Measurements from ENCODE around the gene ZNRF3.
"Not testable (repeated sequence)": the region's sequence is repeated elsewhere in the genome, so short reads cannot be mapped to it uniquely, and the experiment has no call there.

The ZNRF3 gene

GRCh38 chr22:28939394-28939793, 56.0 kb downstream of the ZNRF3 start:
- Histone ChIP-seq H3K9ac (ENCODE audit: low read depth in 1 of 2, low read length in 2 of 2) (no peak overlapping the region), H3K9me3 (ENCODE audit: control insufficient read depth in 1 of 2, low read length in 2 of 2) (no peaks in the 10 kb centered on the region), H3K27me3 (ENCODE audit: control insufficient read depth in 1 of 2, insufficient read depth in 2 of 2, low read length in 2 of 2) (no peaks in the 10 kb centered on the region), H3K27ac (ENCODE audit: low read depth, low read length) (no peak overlapping the region), H3K4me3 (ENCODE audit: low read depth in 1 of 2, low read length in 2 of 2) (no peak overlapping the region), H3K4me1 (ENCODE audit: control insufficient read depth in 1 of 2, insufficient read depth in 2 of 2, low read length in 2 of 2) (peaks cover 26 to 38% of the 10 kb centered on the region in 2 donors), H3K36me3 (ENCODE audit: control insufficient read depth in 1 of 2, insufficient read depth in 2 of 2, low read length in 2 of 2) (no peaks in the 10 kb centered on the region)

GRCh38 chr22:28939932-28940331, 56.6 kb downstream of the ZNRF3 start:
- Histone ChIP-seq H3K9me3 (ENCODE audit: control insufficient read depth in 1 of 2, low read length in 2 of 2) (no peaks in the 10 kb centered on the region), H3K4me1 (ENCODE audit: control insufficient read depth in 1 of 2, insufficient read depth in 2 of 2, low read length in 2 of 2) (peaks cover 26 to 38% of the 10 kb centered on the region in 2 donors), H3K27me3 (ENCODE audit: control insufficient read depth in 1 of 2, insufficient read depth in 2 of 2, low read length in 2 of 2) (no peaks in the 10 kb centered on the region), H3K27ac (ENCODE audit: low read depth, low read length) (no peak overlapping the region), H3K4me3 (ENCODE audit: low read depth in 1 of 2, low read length in 2 of 2) (no peak overlapping the region), H3K36me3 (ENCODE audit: control insufficient read depth in 1 of 2, insufficient read depth in 2 of 2, low read length in 2 of 2) (no peaks in the 10 kb centered on the region), H3K9ac (ENCODE audit: low read depth in 1 of 2, low read length in 2 of 2) (no peak overlapping the region)

GRCh38 chr22:28940441-28940840, 57.1 kb downstream of the ZNRF3 start:
- Histone ChIP-seq H3K27me3 (ENCODE audit: control insufficient read depth in 1 of 2, insufficient read depth in 2 of 2, low read length in 2 of 2) (no peaks in the 10 kb centered on the region), H3K9me3 (ENCODE audit: control insufficient read depth in 1 of 2, low read length in 2 of 2) (no peaks in the 10 kb centered on the region), H3K4me1 (ENCODE audit: control insufficient read depth in 1 of 2, insufficient read depth in 2 of 2, low read length in 2 of 2) (peaks cover 22 to 38% of the 10 kb centered on the region in 2 donors), H3K9ac (ENCODE audit: low read depth in 1 of 2, low read length in 2 of 2) (no peak overlapping the region), H3K36me3 (ENCODE audit: control insufficient read depth in 1 of 2, insufficient read depth in 2 of 2, low read length in 2 of 2) (no peaks in the 10 kb centered on the region), H3K27ac (ENCODE audit: low read depth, low read length) (no peak overlapping the region), H3K4me3 (ENCODE audit: low read depth in 1 of 2, low read length in 2 of 2) (no peak overlapping the region)

- H3K27ac ChIP-seq (ENCODE audit: low read depth, low read length): no peak overlapping the region
- H3K4me3 ChIP-seq (ENCODE audit: low read depth in 1 of 2, low read length in 2 of 2): no peak overlapping the region
- peaks cover 22 to 38% of the 10 kb centered on the region in 2 donors for H3K4me1 ChIP-seq (ENCODE audit: control insufficient read depth in 1 of 2, insufficient read depth in 2 of 2, low read length in 2 of 2)
Measured at GRCh38 chr22:28942333-28942732, 59.0 kb downstream of the ZNRF3 start.

GRCh38 chr22:28942801-28943500, 59.6 kb downstream of the ZNRF3 start:
- no peaks in the 10 kb centered on the region for H3K27me3 ChIP-seq (ENCODE audit: control insufficient read depth in 1 of 2, insufficient read depth in 2 of 2, low read length in 2 of 2)
- peaks cover 22 to 38% of the 10 kb centered on the region in 2 donors for H3K4me1 ChIP-seq (ENCODE audit: control insufficient read depth in 1 of 2, insufficient read depth in 2 of 2, low read length in 2 of 2)
- peaks cover 11 to 13% of the 10 kb centered on the region in 2 donors for H3K9me3 ChIP-seq (ENCODE audit: control insufficient read depth in 1 of 2, low read length in 2 of 2)
- no peak overlapping the region for H3K4me3 ChIP-seq (ENCODE audit: low read depth in 1 of 2, low read length in 2 of 2)
- H3K27ac ChIP-seq (ENCODE audit: low read depth, low read length): no peak overlapping the region
- H3K9ac ChIP-seq (ENCODE audit: low read depth in 1 of 2, low read length in 2 of 2): no peak overlapping the region
- no peaks in the 10 kb centered on the region for H3K36me3 ChIP-seq (ENCODE audit: control insufficient read depth in 1 of 2, insufficient read depth in 2 of 2, low read length in 2 of 2)

More at GRCh38 chr22:28942333-28942732, 59.0 kb downstream of the ZNRF3 start:
- H3K9me3 ChIP-seq (ENCODE audit: control insufficient read depth in 1 of 2, low read length in 2 of 2): peaks cover 9 to 10% of the 10 kb centered on the region in 2 donors
- no peaks in the 10 kb centered on the region for H3K36me3 ChIP-seq (ENCODE audit: control insufficient read depth in 1 of 2, insufficient read depth in 2 of 2, low read length in 2 of 2)
- no peaks in the 10 kb centered on the region for H3K27me3 ChIP-seq (ENCODE audit: control insufficient read depth in 1 of 2, insufficient read depth in 2 of 2, low read length in 2 of 2)
- no peak overlapping the region for H3K9ac ChIP-seq (ENCODE audit: low read depth in 1 of 2, low read length in 2 of 2)

- H3K27me3 ChIP-seq (ENCODE audit: control insufficient read depth in 1 of 2, insufficient read depth in 2 of 2, low read length in 2 of 2): no peaks in the 10 kb centered on the region
- H3K4me1 ChIP-seq (ENCODE audit: control insufficient read depth in 1 of 2, insufficient read depth in 2 of 2, low read length in 2 of 2): peaks cover 23 to 35% of the 10 kb centered on the region in 2 donors
- H3K9ac ChIP-seq (ENCODE audit: low read depth in 1 of 2, low read length in 2 of 2): no peak overlapping the region
- no peak overlapping the region for H3K27ac ChIP-seq (ENCODE audit: low read depth, low read length)
- H3K4me3 ChIP-seq (ENCODE audit: low read depth in 1 of 2, low read length in 2 of 2): no peak overlapping the region
- H3K9me3 ChIP-seq (ENCODE audit: control insufficient read depth in 1 of 2, low read length in 2 of 2): peaks cover 11 to 13% of the 10 kb centered on the region in 2 donors
- no peaks in the 10 kb centered on the region for H3K36me3 ChIP-seq (ENCODE audit: control insufficient read depth in 1 of 2, insufficient read depth in 2 of 2, low read length in 2 of 2)
Measured at GRCh38 chr22:28943501-28943879, 60.1 kb downstream of the ZNRF3 start.

GRCh38 chr22:28947125-28947524, 63.8 kb downstream of the ZNRF3 start:
- peaks cover 11 to 13% of the 10 kb centered on the region in 2 donors for H3K9me3 ChIP-seq (ENCODE audit: control insufficient read depth in 1 of 2, low read length in 2 of 2)
- H3K27ac ChIP-seq (ENCODE audit: low read depth, low read length): no peak overlapping the region
- no peak overlapping the region for H3K9ac ChIP-seq (ENCODE audit: low read depth in 1 of 2, low read length in 2 of 2)
- H3K27me3 ChIP-seq (ENCODE audit: control insufficient read depth in 1 of 2, insufficient read depth in 2 of 2, low read length in 2 of 2): no peaks in the 10 kb centered on the region
- H3K4me1 ChIP-seq (ENCODE audit: control insufficient read depth in 1 of 2, insufficient read depth in 2 of 2, low read length in 2 of 2): peaks cover 19 to 41% of the 10 kb centered on the region in 2 donors
- no peak overlapping the region for H3K4me3 ChIP-seq (ENCODE audit: low read depth in 1 of 2, low read length in 2 of 2)
- no peaks in the 10 kb centered on the region for H3K36me3 ChIP-seq (ENCODE audit: control insufficient read depth in 1 of 2, insufficient read depth in 2 of 2, low read length in 2 of 2)

- Histone ChIP-seq H3K27me3 (ENCODE audit: control insufficient read depth in 1 of 2, insufficient read depth in 2 of 2, low read length in 2 of 2) (no peaks in the 10 kb centered on the region), H3K36me3 (ENCODE audit: control insufficient read depth in 1 of 2, insufficient read depth in 2 of 2, low read length in 2 of 2) (no peaks in the 10 kb centered on the region), H3K9ac (ENCODE audit: low read depth in 1 of 2, low read length in 2 of 2) (no peak overlapping the region), H3K4me1 (ENCODE audit: control insufficient read depth in 1 of 2, insufficient read depth in 2 of 2, low read length in 2 of 2) (peaks cover 12 to 38% of the 10 kb centered on the region in 2 donors), H3K9me3 (ENCODE audit: control insufficient read depth in 1 of 2, low read length in 2 of 2) (peaks cover 11 to 13% of the 10 kb centered on the region in 2 donors), H3K27ac (ENCODE audit: low read depth, low read length) (peak overlapping the region; percentile 5), H3K4me3 (ENCODE audit: low read depth in 1 of 2, low read length in 2 of 2) (peak overlapping the region in 1 of 2 donors; percentile 5)
Measured at GRCh38 chr22:28948424-28948823, 65.1 kb downstream of the ZNRF3 start.

GRCh38 chr22:28948860-28949551, 65.6 kb downstream of the ZNRF3 start:
- H3K4me1 ChIP-seq (ENCODE audit: control insufficient read depth in 1 of 2, insufficient read depth in 2 of 2, low read length in 2 of 2): peaks cover 9 to 33% of the 10 kb centered on the region in 2 donors
- H3K4me3 ChIP-seq (ENCODE audit: low read depth in 1 of 2, low read length in 2 of 2); H3K27me3 ChIP-seq (ENCODE audit: control insufficient read depth in 1 of 2, insufficient read depth in 2 of 2, low read length in 2 of 2); H3K36me3 ChIP-seq (ENCODE audit: control insufficient read depth in 1 of 2, insufficient read depth in 2 of 2, low read length in 2 of 2); H3K9ac ChIP-seq (ENCODE audit: low read depth in 1 of 2, low read length in 2 of 2): not testable (repeated sequence)
- H3K9me3 ChIP-seq (ENCODE audit: control insufficient read depth in 1 of 2, low read length in 2 of 2): peaks cover 11 to 13% of the 10 kb centered on the region in 2 donors
- peak overlapping the region; percentile 5 for H3K27ac ChIP-seq (ENCODE audit: low read depth, low read length)

GRCh38 chr22:28949788-28950187, 66.4 kb downstream of the ZNRF3 start:
- Histone ChIP-seq H3K9ac (ENCODE audit: low read depth in 1 of 2, low read length in 2 of 2) (no peak overlapping the region), H3K36me3 (ENCODE audit: control insufficient read depth in 1 of 2, insufficient read depth in 2 of 2, low read length in 2 of 2) (no peaks in the 10 kb centered on the region), H3K4me3 (ENCODE audit: low read depth in 1 of 2, low read length in 2 of 2) (no peak overlapping the region), H3K9me3 (ENCODE audit: control insufficient read depth in 1 of 2, low read length in 2 of 2) (peaks cover 11 to 13% of the 10 kb centered on the region in 2 donors), H3K27ac (ENCODE audit: low read depth, low read length) (no peak overlapping the region), H3K27me3 (ENCODE audit: control insufficient read depth in 1 of 2, insufficient read depth in 2 of 2, low read length in 2 of 2) (no peaks in the 10 kb centered on the region), H3K4me1 (ENCODE audit: control insufficient read depth in 1 of 2, insufficient read depth in 2 of 2, low read length in 2 of 2) (peaks cover 9 to 32% of the 10 kb centered on the region in 2 donors)

Data from duodenal mucosa (tissue), 2 donors.